Right ventricle myocardium superior (tissue), 1 donor: ENCODE measurements around the gene GBP4. TPM values are rescaled to one million over a fixed set of nuclear protein-coding genes. Genes with fewer than 3 reads are reported as not detected.

Experiments
- total RNA-seq: library from RNA; stranded (reverse); fragmentation: NEBNext Ultra II Directional; extraction: Animal tissue kit (Norgen Biotek cat#: 25700); gene quantifications from one replicate; pipeline ENCODE4 v1.2.1, GENCODE V29; 2021
- donor health status: DM: no; HTN: yes; CAD: no; lungs with severe emphysema.

The GBP4 gene
- total RNA-seq, 1 donor from 2014 or later, result 7.4 TPM

Other genes with a start within 250 kb of the GBP4 start
- 9.1 TPM for gene KYAT3, start 206.3 kb downstream of the GBP4 start, total RNA-seq
- gene RBMXL1, start 206.3 kb downstream of the GBP4 start, total RNA-seq, result 9.1 TPM
- gene GBP3, start 176.1 kb downstream of the GBP4 start, total RNA-seq, result 6.6 TPM
- gene GBP1, start 133.7 kb downstream of the GBP4 start, total RNA-seq, result 5.7 TPM
- gene GBP2, start 72.8 kb downstream of the GBP4 start, total RNA-seq, result 11.1 TPM
- not detected for gene GBP7, start 22.9 kb downstream of the GBP4 start, total RNA-seq
- gene GBP5, start 73.9 kb upstream of the GBP4 start, total RNA-seq, result 1.7 TPM
- 0.13 TPM for gene GBP6, start 165.1 kb upstream of the GBP4 start, total RNA-seq